Measurements from ENCODE around the gene CEP70. TPM values are rescaled to one million over a fixed set of nuclear protein-coding genes. Genes with fewer than 3 reads are reported as not detected.

The CEP70 gene
- total and polyA plus RNA-seq, 4 donors, result 6.9 to 26.5 (median 9.1) TPM

GRCh38 chr3:138578961-138579574 lies 15.0 kb downstream of the CEP70 start:
- WGBS, result 87% methylated on average over 6 of the region's 6 CpGs
- H3K4me1 ChIP-seq (ENCODE audit: control insufficient read depth in 4 of 4, insufficient read depth in 4 of 4, low read length in 3 of 4), result peaks cover 0 to 3% (median 0%) of the 10 kb centered on the region in 4 donors
- H3K27me3 ChIP-seq (ENCODE audit: control insufficient read depth in 4 of 4, insufficient read depth in 4 of 4, low read length in 3 of 4), result no peaks in the 10 kb centered on the region
- peaks cover 0 to under 1% (median 0%) of the 10 kb centered on the region in 4 donors for H3K36me3 ChIP-seq (ENCODE audit: control insufficient read depth in 4 of 4, insufficient read depth in 3 of 4, low read depth in 1 of 4, low read length in 3 of 4)
- H3K27ac ChIP-seq (ENCODE audit: low read depth in 1 of 2, low read length in 2 of 2), result no peak overlapping the region
- H3K9ac ChIP-seq (ENCODE audit: low read depth in 1 of 2, low read length in 2 of 2), result no peak overlapping the region
- DNase-seq (ENCODE audit: low spot score), result no peak
- H3K4me3 ChIP-seq (ENCODE audit: low read depth in 1 of 3, low read length in 3 of 3), result no peak overlapping the region
- TF ChIP-seq EGR1 (IDR thresholded peaks at IDR 0.05; ENCODE audit: low read depth in 2 of 2), result no peak
- no peak for TF ChIP-seq HNF4G (IDR thresholded peaks at IDR 0.05)
- no peak for TF ChIP-seq ZBTB33 (IDR thresholded peaks at IDR 0.05)
- no peak for TF ChIP-seq RAD21 (IDR thresholded peaks at IDR 0.05)
- TF ChIP-seq NR2F2 (IDR thresholded peaks at IDR 0.05), result no peak
- TF ChIP-seq HNF4A (conservative IDR thresholded peaks at IDR 0.05), result no peak
- no peak for TF ChIP-seq RXRA (IDR thresholded peaks at IDR 0.05)
- no peak for TF ChIP-seq ATF3 (IDR thresholded peaks at IDR 0.05)
- no peak for TF ChIP-seq CTCF (IDR thresholded peaks at IDR 0.05; ENCODE audit: low read depth, low read length, missing input control)
- no peak for TF ChIP-seq REST (IDR thresholded peaks at IDR 0.05)
- TF ChIP-seq JUND (IDR thresholded peaks at IDR 0.05), result no peak
- TF ChIP-seq FOXA2 (IDR thresholded peaks at IDR 0.05), result no peak
- TF ChIP-seq GABPA (IDR thresholded peaks at IDR 0.05 in 1 of 2, conservative IDR thresholded peaks at IDR 0.05 in 1 of 2), result no peak
- no peak for TF ChIP-seq MAX (IDR thresholded peaks at IDR 0.05)
- no peak for TF ChIP-seq FOXA1 (IDR thresholded peaks at IDR 0.05)
- no peak for TF ChIP-seq TAF1 (conservative IDR thresholded peaks at IDR 0.05)
- no peak for TF ChIP-seq YY1 (IDR thresholded peaks at IDR 0.05)
- peaks cover 0 to 1% (median under 1%) of the 10 kb centered on the region in 4 donors for H3K9me3 ChIP-seq (ENCODE audit: control insufficient read depth in 4 of 4, low read length in 3 of 4)

All from liver (tissue), 9 donors.